ENCODE results near the gene RLBP1. TPM values are rescaled to one million over a fixed set of nuclear protein-coding genes. Genes with fewer than 3 reads are reported as not detected.

Gene RLBP1
- total and polyA plus RNA-seq, 2 of the 13 experiments (the other 11 are each of a cell fraction or from before 2014, with no cell fraction given) = 0.07 TPM; not detected in 1

DNA sequence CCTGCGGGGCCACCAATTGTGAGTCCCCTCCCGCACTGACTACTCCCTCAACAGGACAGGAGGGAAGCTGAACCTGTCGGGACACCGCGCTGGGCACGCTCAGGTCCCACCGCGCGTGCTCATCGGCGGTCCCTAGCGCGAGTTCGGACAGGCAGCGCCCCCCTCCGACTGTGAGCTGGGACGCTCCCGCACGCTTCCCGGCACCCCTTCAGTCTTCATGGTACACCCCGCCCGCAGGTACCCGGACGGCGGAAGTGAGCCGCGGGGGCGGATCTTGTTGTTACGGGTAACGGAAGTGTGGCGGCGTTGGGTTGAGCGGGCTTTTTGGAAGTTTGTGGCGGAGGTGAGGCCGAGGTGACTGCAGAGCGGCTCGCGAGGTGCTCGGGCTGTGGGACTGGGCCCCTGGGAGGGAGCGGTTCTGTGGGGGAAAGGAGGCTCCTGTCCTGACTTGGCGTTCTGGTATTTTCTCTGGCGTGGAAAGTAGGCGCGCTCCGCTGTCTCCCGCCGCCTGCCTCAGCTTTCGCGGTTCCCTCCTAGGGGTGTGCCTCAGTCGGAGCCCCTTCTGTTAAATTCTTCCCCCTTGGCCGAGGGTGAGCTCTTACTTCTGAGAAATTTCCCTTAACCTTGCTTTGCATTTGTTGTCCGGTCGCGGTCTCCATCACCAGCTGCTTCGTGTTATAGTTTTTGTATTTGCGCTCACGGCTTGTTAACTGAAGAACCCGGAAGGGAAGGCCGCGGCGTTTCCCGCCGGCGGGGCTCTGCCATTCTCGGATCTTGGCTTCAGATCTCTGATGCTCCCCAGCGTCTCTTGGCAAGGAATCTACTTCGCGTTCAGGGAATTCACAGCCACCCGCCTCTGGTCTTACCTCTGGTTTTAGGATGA, 22.6 kb upstream of the RLBP1 start, which contains the start of gene FANCI (continued):
- TF ChIP-seq, protein P1, sequence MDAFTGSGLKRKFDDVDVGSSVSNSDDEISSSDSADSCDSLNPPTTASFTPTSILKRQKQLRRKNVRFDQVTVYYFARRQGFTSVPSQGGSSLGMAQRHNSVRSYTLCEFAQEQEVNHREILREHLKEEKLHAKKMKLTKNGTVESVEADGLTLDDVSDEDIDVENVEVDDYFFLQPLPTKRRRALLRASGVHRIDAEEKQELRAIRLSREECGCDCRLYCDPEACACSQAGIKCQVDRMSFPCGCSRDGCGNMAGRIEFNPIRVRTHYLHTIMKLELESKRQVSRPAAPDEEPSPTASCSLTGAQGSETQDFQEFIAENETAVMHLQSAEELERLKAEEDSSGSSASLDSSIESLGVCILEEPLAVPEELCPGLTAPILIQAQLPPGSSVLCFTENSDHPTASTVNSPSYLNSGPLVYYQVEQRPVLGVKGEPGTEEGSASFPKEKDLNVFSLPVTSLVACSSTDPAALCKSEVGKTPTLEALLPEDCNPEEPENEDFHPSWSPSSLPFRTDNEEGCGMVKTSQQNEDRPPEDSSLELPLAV (CRISPR knock-in tag; conservative IDR thresholded peaks at IDR 0.05; ENCODE audit: low read depth) = no peak
- TF ChIP-seq KLF12 (CRISPR knock-in tag; IDR thresholded peaks at IDR 0.05; ENCODE audit: borderline replicate concordance) = no peak
- TF ChIP-seq, protein P2, sequence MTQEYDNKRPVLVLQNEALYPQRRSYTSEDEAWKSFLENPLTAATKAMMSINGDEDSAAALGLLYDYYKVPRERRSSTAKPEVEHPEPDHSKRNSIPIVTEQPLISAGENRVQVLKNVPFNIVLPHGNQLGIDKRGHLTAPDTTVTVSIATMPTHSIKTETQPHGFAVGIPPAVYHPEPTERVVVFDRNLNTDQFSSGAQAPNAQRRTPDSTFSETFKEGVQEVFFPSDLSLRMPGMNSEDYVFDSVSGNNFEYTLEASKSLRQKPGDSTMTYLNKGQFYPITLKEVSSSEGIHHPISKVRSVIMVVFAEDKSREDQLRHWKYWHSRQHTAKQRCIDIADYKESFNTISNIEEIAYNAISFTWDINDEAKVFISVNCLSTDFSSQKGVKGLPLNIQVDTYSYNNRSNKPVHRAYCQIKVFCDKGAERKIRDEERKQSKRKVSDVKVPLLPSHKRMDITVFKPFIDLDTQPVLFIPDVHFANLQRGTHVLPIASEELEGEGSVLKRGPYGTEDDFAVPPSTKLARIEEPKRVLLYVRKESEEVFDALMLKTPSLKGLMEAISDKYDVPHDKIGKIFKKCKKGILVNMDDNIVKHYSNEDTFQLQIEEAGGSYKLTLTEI (CRISPR knock-in tag; conservative IDR thresholded peaks at IDR 0.05) = no peak
- TF ChIP-seq, protein P3, sequence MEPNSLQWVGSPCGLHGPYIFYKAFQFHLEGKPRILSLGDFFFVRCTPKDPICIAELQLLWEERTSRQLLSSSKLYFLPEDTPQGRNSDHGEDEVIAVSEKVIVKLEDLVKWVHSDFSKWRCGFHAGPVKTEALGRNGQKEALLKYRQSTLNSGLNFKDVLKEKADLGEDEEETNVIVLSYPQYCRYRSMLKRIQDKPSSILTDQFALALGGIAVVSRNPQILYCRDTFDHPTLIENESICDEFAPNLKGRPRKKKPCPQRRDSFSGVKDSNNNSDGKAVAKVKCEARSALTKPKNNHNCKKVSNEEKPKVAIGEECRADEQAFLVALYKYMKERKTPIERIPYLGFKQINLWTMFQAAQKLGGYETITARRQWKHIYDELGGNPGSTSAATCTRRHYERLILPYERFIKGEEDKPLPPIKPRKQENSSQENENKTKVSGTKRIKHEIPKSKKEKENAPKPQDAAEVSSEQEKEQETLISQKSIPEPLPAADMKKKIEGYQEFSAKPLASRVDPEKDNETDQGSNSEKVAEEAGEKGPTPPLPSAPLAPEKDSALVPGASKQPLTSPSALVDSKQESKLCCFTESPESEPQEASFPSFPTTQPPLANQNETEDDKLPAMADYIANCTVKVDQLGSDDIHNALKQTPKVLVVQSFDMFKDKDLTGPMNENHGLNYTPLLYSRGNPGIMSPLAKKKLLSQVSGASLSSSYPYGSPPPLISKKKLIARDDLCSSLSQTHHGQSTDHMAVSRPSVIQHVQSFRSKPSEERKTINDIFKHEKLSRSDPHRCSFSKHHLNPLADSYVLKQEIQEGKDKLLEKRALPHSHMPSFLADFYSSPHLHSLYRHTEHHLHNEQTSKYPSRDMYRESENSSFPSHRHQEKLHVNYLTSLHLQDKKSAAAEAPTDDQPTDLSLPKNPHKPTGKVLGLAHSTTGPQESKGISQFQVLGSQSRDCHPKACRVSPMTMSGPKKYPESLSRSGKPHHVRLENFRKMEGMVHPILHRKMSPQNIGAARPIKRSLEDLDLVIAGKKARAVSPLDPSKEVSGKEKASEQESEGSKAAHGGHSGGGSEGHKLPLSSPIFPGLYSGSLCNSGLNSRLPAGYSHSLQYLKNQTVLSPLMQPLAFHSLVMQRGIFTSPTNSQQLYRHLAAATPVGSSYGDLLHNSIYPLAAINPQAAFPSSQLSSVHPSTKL (CRISPR knock-in tag; IDR thresholded peaks at IDR 0.05) = peak; percentile 64; the same call in 1 of the 2 replicates
- TF ChIP-seq, protein P4, sequence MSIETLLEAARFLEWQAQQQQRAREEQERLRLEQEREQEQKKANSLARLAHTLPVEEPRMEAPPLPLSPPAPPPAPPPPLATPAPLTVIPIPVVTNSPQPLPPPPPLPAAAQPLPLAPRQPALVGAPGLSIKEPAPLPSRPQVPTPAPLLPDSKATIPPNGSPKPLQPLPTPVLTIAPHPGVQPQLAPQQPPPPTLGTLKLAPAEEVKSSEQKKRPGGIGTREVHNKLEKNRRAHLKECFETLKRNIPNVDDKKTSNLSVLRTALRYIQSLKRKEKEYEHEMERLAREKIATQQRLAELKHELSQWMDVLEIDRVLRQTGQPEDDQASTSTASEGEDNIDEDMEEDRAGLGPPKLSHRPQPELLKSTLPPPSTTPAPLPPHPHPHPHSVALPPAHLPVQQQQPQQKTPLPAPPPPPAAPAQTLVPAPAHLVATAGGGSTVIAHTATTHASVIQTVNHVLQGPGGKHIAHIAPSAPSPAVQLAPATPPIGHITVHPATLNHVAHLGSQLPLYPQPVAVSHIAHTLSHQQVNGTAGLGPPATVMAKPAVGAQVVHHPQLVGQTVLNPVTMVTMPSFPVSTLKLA (IDR thresholded peaks at IDR 0.05) = peak; percentile 64
- TF ChIP-seq RELA (CRISPR knock-in tag; IDR thresholded peaks at IDR 0.05) = peak; percentile 71; the same call in 1 of the 2 replicates
- TF ChIP-seq, protein P5, sequence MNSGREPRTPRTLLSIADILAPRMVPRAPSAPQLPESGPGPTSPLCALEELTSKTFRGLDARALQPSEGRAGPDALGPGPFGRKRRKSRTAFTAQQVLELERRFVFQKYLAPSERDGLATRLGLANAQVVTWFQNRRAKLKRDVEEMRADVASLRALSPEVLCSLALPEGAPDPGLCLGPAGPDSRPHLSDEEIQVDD (CRISPR knock-in tag; IDR thresholded peaks at IDR 0.05; ENCODE audit: borderline replicate concordance) = peak; percentile 76; the same call in 1 of the 2 replicates
- peak; percentile 5; the same call in 1 of the 2 replicates for TF ChIP-seq SMC3 (IDR thresholded peaks at IDR 0.05; ENCODE audit: low read length)
- TF ChIP-seq PHF5A (CRISPR knock-in tag; IDR thresholded peaks at IDR 0.05; ENCODE audit: low read depth, unreplicated experiment) = peak; percentile 61
- TF ChIP-seq EP300 (IDR thresholded peaks at IDR 0.05; ENCODE audit: low read depth in 2 of 2, low read length in 2 of 2) = no peak
- no peak for TF ChIP-seq EP300 (CRISPR knock-in tag; IDR thresholded peaks at IDR 0.05; ENCODE audit: borderline replicate concordance)
- TF ChIP-seq NFE2L2 (IDR thresholded peaks at IDR 0.05; ENCODE audit: low read length) = no peak
- TF ChIP-seq, protein P6, sequence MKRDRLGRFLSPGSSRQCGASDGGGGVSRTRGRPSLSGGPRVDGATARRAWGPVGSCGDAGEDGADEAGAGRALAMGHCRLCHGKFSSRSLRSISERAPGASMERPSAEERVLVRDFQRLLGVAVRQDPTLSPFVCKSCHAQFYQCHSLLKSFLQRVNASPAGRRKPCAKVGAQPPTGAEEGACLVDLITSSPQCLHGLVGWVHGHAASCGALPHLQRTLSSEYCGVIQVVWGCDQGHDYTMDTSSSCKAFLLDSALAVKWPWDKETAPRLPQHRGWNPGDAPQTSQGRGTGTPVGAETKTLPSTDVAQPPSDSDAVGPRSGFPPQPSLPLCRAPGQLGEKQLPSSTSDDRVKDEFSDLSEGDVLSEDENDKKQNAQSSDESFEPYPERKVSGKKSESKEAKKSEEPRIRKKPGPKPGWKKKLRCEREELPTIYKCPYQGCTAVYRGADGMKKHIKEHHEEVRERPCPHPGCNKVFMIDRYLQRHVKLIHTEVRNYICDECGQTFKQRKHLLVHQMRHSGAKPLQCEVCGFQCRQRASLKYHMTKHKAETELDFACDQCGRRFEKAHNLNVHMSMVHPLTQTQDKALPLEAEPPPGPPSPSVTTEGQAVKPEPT (CRISPR knock-in tag; IDR thresholded peaks at IDR 0.05; ENCODE audit: low read depth) = no peak
- TF ChIP-seq ZFP41 (CRISPR knock-in tag; IDR thresholded peaks at IDR 0.05; ENCODE audit: borderline replicate concordance) = no peak

Measured in HepG2 (cell line).